Transverse colon (tissue), 4 donors: ENCODE measurements around the gene ARHGEF16. TPM values are rescaled to one million over a fixed set of nuclear protein-coding genes. Genes with fewer than 3 reads are reported as not detected.

Source experiments
- DNase-seq: peaks from one replicate; pipeline ENCODE4 v3.0.0-alpha.2; 2019
- H3K27ac ChIP-seq, 4 donors: fragments of 200-600 bp; sonication (generic); 2 replicates each; pipeline ENCODE4 v1.5.1; 2016 to 2018; ENCODE audit warnings: inconsistent platforms in 4 of 4
- H3K27me3 ChIP-seq: fragments of 200-600 bp; sonication (generic); 2 replicates; pipeline ENCODE4 v1.5.1; 2017; ENCODE audit warnings: inconsistent platforms
- H3K36me3 ChIP-seq, 4 donors: fragments of 200-600 bp; sonication (generic); 2 replicates each; pipeline ENCODE4 v1.5.1; 2017 to 2019; ENCODE audit warnings: inconsistent platforms in 4 of 4
- H3K4me1 ChIP-seq, 4 donors: fragments of 200-600 bp; sonication (generic); 2 replicates each; pipeline ENCODE4 v1.5.1; 2017 to 2020; ENCODE audit warnings: inconsistent platforms in 4 of 4
- H3K4me3 ChIP-seq, 4 donors: fragments of 200-600 bp; sonication (generic); 1 replicate in 1 of 4; 2 replicates in 3 of 4; pipeline versions ENCODE4 v1.5.1 to v1.6.1; 2017 to 2019; ENCODE audit warnings: inconsistent platforms in 4 of 4
- H3K9me3 ChIP-seq, 2 donors: fragments of 200-600 bp; sonication (generic); 2 replicates each; pipeline ENCODE4 v1.5.1; 2017 to 2019; ENCODE audit warnings: inconsistent platforms in 2 of 2
- EP300 ChIP-seq: sonication (generic); formaldehyde crosslinking; IDR thresholded peaks from one replicate; pipeline ENCODE4 v1.6.1; 2017; ENCODE audit warnings: antibody characterized with exemption, low read depth
- POLR2A ChIP-seq: fragments of 450-650 bp; IDR thresholded peaks from one replicate; pipeline ENCODE4 v1.6.1; 2016; ENCODE audit warnings: antibody characterized with exemption, mild to moderate bottlenecking, moderate library complexity
- POLR2AphosphoS5 ChIP-seq, 3 donors: sonication (generic); formaldehyde crosslinking; IDR thresholded peaks; one replicate each; pipeline ENCODE4 v1.6.1; 2016; ENCODE audit warnings: antibody characterized with exemption in 3 of 3
- WGBS, 2 donors: methylation state at CpG; one replicate each; pipeline ENCODE4 v1.1.5; 2018; ENCODE audit warnings: low coverage in 1 of 2; 5-methylcytosine and 5-hydroxymethylcytosine counted together
- in situ Hi-C, 4 donors: fragments of 200-750 bp; cut with MboI; loops; one replicate each; pipeline versions ENCODE4 v1.15.0 to v1.15.1; 2017; ENCODE audit warnings: low sequenced_read_pairs in 3 of 4, low pct_ligation_motif_present in 1 of 4, low pct_unique_long_range_greater_than_20kb in 1 of 4
- intact Hi-C: fragments of 100-400 bp; cut with DNase I; formaldehyde crosslinking; loops from one replicate; pipeline ENCODE4 v1.15.1; 2023; ENCODE audit warnings: low total_unique reads
- total RNA-seq, 4 donors: library from RNA; depleted of rRNA; stranded (reverse); fragments of >200 nt; gene quantifications; one replicate each; pipeline ENCODE4 v1.1.0, GENCODE V29; 2016
- TF ChIP-seq, protein P1 (sequence below), 5 experiments: fragments of 200-600 bp in 3 of 5; fragments of 450-650 bp in 2 of 5; sonication (generic) in 3 of 5; IDR thresholded peaks; 1 replicate in 2 of 5; 2 replicates in 3 of 5; pipeline ENCODE4 v1.5.1; 2016 to 2017; ENCODE audit warnings: antibody characterized with exemption in 5 of 5, inconsistent platforms in 3 of 5, mild to moderate bottlenecking in 2 of 5, moderate library complexity in 1 of 5

The ARHGEF16 gene
- total RNA-seq, 4 donors from 2014 or later, result 104 to 240 (median 145) TPM

DNA sequence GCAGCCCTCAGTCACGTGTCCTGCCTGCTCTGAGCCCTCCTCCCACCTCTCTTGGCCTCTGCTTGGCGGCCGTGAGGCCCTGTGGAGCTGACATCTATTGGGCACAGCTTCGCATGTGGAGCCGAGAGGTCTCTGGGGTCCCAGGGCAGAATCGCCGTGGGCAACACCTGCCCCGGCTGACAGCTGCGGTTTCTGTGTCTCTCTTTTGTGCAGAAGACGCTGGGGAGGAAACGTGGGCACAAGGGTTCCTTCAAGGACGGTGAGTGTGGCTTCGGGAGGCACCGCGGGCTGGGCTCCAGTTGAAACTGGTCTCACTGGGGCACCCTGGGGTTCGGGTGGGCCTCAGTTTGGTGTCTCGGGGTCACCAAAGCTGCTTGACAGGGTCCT, 11.5 kb downstream of the ARHGEF16 start:
- intact Hi-C loops, result no loop called here
- in situ Hi-C loops, result no loop called here
- no peaks in the 10 kb centered on the region for H3K27me3 ChIP-seq
- TF ChIP-seq, protein P1, sequence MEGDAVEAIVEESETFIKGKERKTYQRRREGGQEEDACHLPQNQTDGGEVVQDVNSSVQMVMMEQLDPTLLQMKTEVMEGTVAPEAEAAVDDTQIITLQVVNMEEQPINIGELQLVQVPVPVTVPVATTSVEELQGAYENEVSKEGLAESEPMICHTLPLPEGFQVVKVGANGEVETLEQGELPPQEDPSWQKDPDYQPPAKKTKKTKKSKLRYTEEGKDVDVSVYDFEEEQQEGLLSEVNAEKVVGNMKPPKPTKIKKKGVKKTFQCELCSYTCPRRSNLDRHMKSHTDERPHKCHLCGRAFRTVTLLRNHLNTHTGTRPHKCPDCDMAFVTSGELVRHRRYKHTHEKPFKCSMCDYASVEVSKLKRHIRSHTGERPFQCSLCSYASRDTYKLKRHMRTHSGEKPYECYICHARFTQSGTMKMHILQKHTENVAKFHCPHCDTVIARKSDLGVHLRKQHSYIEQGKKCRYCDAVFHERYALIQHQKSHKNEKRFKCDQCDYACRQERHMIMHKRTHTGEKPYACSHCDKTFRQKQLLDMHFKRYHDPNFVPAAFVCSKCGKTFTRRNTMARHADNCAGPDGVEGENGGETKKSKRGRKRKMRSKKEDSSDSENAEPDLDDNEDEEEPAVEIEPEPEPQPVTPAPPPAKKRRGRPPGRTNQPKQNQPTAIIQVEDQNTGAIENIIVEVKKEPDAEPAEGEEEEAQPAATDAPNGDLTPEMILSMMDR (IDR thresholded peaks at IDR 0.05), result no peak
- TF ChIP-seq POLR2A, result no peak
- no peak for TF ChIP-seq EP300
- TF ChIP-seq POLR2AphosphoS5 (IDR thresholded peaks at IDR 0.05), result no peak
- H3K4me3 ChIP-seq, result no peak overlapping the region
- H3K27ac ChIP-seq, result no peak overlapping the region
- no peak for DNase-seq
- no peaks in the 10 kb centered on the region for H3K36me3 ChIP-seq
- H3K9me3 ChIP-seq, result no peaks in the 10 kb centered on the region
- H3K4me1 ChIP-seq, result peaks cover 0 to 8% (median 6%) of the 10 kb centered on the region in 4 donors
- 84% methylated on average over 17 of the region's 17 CpGs; no CpG with 5 or more reads in 1 of the 2 donors for WGBS, 2 donors

GRCh38 chr1:3466366-3467075, 12.1 kb downstream of the ARHGEF16 start:
- TF ChIP-seq POLR2AphosphoS5 (IDR thresholded peaks at IDR 0.05) (no peak), EP300 (no peak)
- TF ChIP-seq, protein P1 (IDR thresholded peaks at IDR 0.05), result no peak
- Histone ChIP-seq H3K4me3 (no peak overlapping the region), H3K36me3 (no peaks in the 10 kb centered on the region), H3K4me1 (peaks cover 0 to 5% (median 1%) of the 10 kb centered on the region in 4 donors), H3K27ac (no peak overlapping the region), H3K27me3 (no peaks in the 10 kb centered on the region), H3K9me3 (no peaks in the 10 kb centered on the region)
- in situ Hi-C loops (no loop called here), intact Hi-C loops (no loop called here)
- WGBS, 2 donors, result 86% methylated on average over 16 of the region's 16 CpGs; no CpG with 5 or more reads in 1 of the 2 donors
- peak; percentile 8 for DNase-seq

DNA sequence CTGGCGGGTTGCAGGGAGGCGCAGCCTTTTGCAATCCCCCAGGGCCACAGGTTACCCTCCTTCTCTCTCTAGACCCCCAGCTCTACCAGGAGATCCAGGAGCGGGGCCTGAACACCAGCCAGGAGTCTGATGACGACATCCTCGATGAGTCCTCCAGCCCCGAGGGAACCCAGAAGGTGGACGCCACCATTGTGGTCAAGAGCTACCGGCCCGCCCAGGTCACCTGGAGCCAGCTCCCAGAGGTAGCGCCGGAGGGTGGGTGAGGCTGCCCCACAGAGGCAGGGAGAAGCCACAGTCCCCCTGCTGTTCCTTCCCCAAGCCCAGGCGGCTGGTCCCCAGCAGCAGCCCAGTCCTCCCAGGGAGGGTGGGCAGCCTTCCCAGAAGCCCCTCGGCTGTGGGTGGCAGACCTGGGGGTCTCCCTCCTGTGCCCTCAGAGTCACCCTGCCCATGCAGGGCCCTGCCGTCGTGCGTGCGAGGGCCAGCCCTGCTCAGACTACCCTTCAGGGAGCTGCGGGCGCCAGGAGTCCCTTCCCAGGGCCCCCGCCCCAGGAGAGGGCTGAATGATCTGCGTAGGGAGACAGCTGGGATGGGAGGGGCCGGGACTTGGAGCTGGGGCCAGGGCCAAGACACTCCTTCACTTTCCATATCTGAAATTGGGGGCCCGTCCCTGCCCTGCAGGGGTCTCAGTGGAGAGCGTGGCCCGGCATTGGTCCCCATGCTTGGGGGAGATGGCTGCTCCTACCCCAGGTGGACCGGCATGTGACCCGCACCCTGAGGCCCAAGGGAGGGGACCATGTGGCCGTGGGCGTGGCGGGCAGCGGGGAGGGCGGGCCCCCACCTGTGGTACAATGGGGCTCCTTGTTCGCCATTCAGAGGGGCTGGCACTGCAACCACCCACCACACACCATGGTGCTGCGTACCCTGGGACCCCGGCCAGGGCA, 12.9 kb downstream of the ARHGEF16 start:
- in situ Hi-C loops, result no loop called here
- whole genome bisulfite sequencing, 2 donors, result 53 to 73% methylated on average over 3 to 25 of the region's 35 CpGs
- Histone ChIP-seq H3K9me3 (no peaks in the 10 kb centered on the region), H3K36me3 (no peaks in the 10 kb centered on the region), H3K27me3 (no peaks in the 10 kb centered on the region), H3K4me3 (no peak overlapping the region), H3K27ac (no peak overlapping the region), H3K4me1 (peaks cover 0 to 7% (median 0%) of the 10 kb centered on the region in 4 donors)
- DNase-seq, result peak; percentile 7
- TF ChIP-seq, protein P1 (IDR thresholded peaks at IDR 0.05), result no peak
- TF ChIP-seq EP300, result no peak
- TF ChIP-seq POLR2AphosphoS5 (IDR thresholded peaks at IDR 0.05), result no peak
- TF ChIP-seq POLR2A, result no peak
- intact Hi-C loops, result no loop called here
